SK-N-SH (cell line): ENCODE data around the gene ACOXL. TPM values are rescaled to one million over a fixed set of nuclear protein-coding genes. Genes with fewer than 3 reads are reported as not detected.

Source experiments
- CTCF ChIA-PET: fragments of 300-600, 350-600 bp; formaldehyde crosslinking; extraction: SDS; loops from one replicate; lab custom pipeline; 2021; lab: Yijun Ruan, JAX
- POLR2A ChIA-PET: fragments of 350-600 bp; sonication (Branson Sonifier 250); formaldehyde crosslinking; extraction: SDS; loops from one replicate; lab custom pipeline; 2020; ENCODE audit warnings: antibody characterized with exemption, inconsistent platforms; lab: Yijun Ruan, JAX
- DNase-seq: peaks from one replicate; pipeline ENCODE4 v3.0.0; 2012
- H2AFZ ChIP-seq: fragments of 200-600 bp; sonication (generic); 2 replicates; pipeline ENCODE4 v1.8.1; 2016; ENCODE audit warnings: antibody characterized with exemption, mild to moderate bottlenecking, low read depth
- H3F3A ChIP-seq: fragments of 200-600 bp; sonication (generic); replicated peaks from 2 replicates; pipeline ENCODE3; 2016; ENCODE audit warnings: antibody characterized with exemption, mild to moderate bottlenecking; ENCODE audit not compliant: insufficient read depth
- H3K27ac ChIP-seq, 2 experiments: fragments of 200-500 bp in 1 of 2; fragments of 200-600 bp in 1 of 2; sonication (Bioruptor generic) in 1 of 2; sonication (generic), shearing (Covaris generic) in 1 of 2; 2 replicates each; pipeline versions ENCODE4 v1.5.1 to v1.6.1; 2014 to 2016; ENCODE audit warnings: low read depth in 2 of 2, inconsistent platforms in 1 of 2, low read length in 1 of 2, mild to moderate bottlenecking in 1 of 2, mixed read lengths in 1 of 2
- H3K27me3 ChIP-seq: fragments of 200-600 bp; sonication (generic), shearing (Covaris generic); 2 replicates; pipeline ENCODE4 v1.6.1; 2016; ENCODE audit warnings: mixed run types; ENCODE audit not compliant: insufficient read depth
- H3K36me3 ChIP-seq, 2 experiments: fragments of 200-500 bp in 1 of 2; fragments of 200-600 bp in 1 of 2; sonication (Bioruptor generic) in 1 of 2; sonication (generic) in 1 of 2; replicated peaks in 1 of 2; 2 replicates each; pipeline versions ENCODE3 to v1.5.1; 2014 to 2016; ENCODE audit warnings: low read length in 1 of 2, mild to moderate bottlenecking in 1 of 2; ENCODE audit not compliant: insufficient read depth in 2 of 2, control insufficient read depth in 1 of 2
- H3K4me1 ChIP-seq, 2 experiments: fragments of 200-500 bp in 1 of 2; fragments of 200-600 bp in 1 of 2; sonication (Bioruptor generic) in 1 of 2; sonication (generic), shearing (Covaris generic) in 1 of 2; 2 replicates each; pipeline versions ENCODE4 v1.5.1 to v1.6.1; 2014 to 2016; ENCODE audit warnings: low read depth in 1 of 2, low read length in 1 of 2, mixed run types in 1 of 2; ENCODE audit not compliant: insufficient read depth in 2 of 2, control insufficient read depth in 1 of 2
- H3K4me2 ChIP-seq: fragments of 200-600 bp; sonication (generic), shearing (Covaris generic); 2 replicates; pipeline ENCODE4 v1.6.1; 2017; ENCODE audit warnings: mixed run types
- H3K4me3 ChIP-seq, 2 experiments: fragments of 200-500 bp in 1 of 2; fragments of 200-600 bp in 1 of 2; sonication (Bioruptor generic) in 1 of 2; sonication (generic), shearing (Covaris generic) in 1 of 2; 2 replicates each; pipeline versions ENCODE4 v1.5.1 to v1.8.1; 2014 to 2016; ENCODE audit warnings: low read depth in 2 of 2, inconsistent platforms in 1 of 2, low read length in 1 of 2, mild to moderate bottlenecking in 1 of 2, mixed read lengths in 1 of 2, moderate library complexity in 1 of 2
- H3K79me2 ChIP-seq: fragments of 200-600 bp; sonication (generic); 2 replicates; pipeline ENCODE4 v1.8.1; 2017; ENCODE audit warnings: mild to moderate bottlenecking; ENCODE audit not compliant: insufficient read depth
- H3K9ac ChIP-seq: fragments of 200-600 bp; sonication (generic); 2 replicates; pipeline ENCODE4 v1.6.1; 2017; ENCODE audit warnings: mixed run types
- H3K9me2 ChIP-seq: fragments of 200-600 bp; sonication (generic); 2 replicates; pipeline ENCODE4 v1.6.1; 2017; ENCODE audit warnings: mixed run types
- H3K9me3 ChIP-seq: fragments of 200-600 bp; sonication (generic); 2 replicates; pipeline ENCODE4 v1.6.1; 2017; ENCODE audit warnings: mixed run types, mild to moderate bottlenecking, moderate library complexity
- H4K20me1 ChIP-seq: fragments of 200-600 bp; sonication (generic); 2 replicates; pipeline ENCODE4 v1.6.1; 2017; ENCODE audit warnings: mild to moderate bottlenecking, mixed run types; ENCODE audit not compliant: insufficient read depth
- CHD2 ChIP-seq: fragments of 150-350 bp; IDR thresholded peaks from 2 replicates; pipeline ENCODE4 v1.6.1; 2018; ENCODE audit warnings: low read length; ENCODE audit not compliant: partially characterized antibody
- EP300 ChIP-seq, 2 experiments: IDR thresholded peaks; 2 replicates each; pipeline versions ENCODE4 v1.4.0 to v1.6.1; 2012; ENCODE audit warnings: borderline replicate concordance in 1 of 2, low read depth in 1 of 2, low read length in 1 of 2
- EZH2phosphoT487 ChIP-seq: fragments of 200-600 bp; sonication (generic); IDR thresholded peaks from 2 replicates; pipeline ENCODE4 v1.6.1; 2017; ENCODE audit warnings: low read depth, mixed run types, mild to moderate bottlenecking, antibody characterized with exemption, moderate library complexity, borderline replicate concordance
- FOSL2 ChIP-seq: IDR thresholded peaks from 2 replicates; pipeline ENCODE4 v1.4.0; 2012; ENCODE audit warnings: low read depth, mild to moderate bottlenecking, moderate library complexity, borderline replicate concordance
- FOXM1 ChIP-seq: IDR thresholded peaks from 2 replicates; pipeline ENCODE4 v1.4.0; 2012; ENCODE audit warnings: low read depth, mild to moderate bottlenecking
- GABPA ChIP-seq: IDR thresholded peaks from 2 replicates; pipeline ENCODE4 v1.4.0; 2012; ENCODE audit warnings: low read depth, mild to moderate bottlenecking
- GATA2 ChIP-seq: sonication (generic); formaldehyde crosslinking; IDR thresholded peaks from 2 replicates; pipeline ENCODE4 v1.5.0; 2020; ENCODE audit warnings: mild to moderate bottlenecking, missing genetic modification reagents
- JUND ChIP-seq: IDR thresholded peaks from 2 replicates; pipeline ENCODE4 v1.4.0; 2012
- MXI1 ChIP-seq: IDR thresholded peaks from 2 replicates; pipeline ENCODE4 v1.6.1; 2012; ENCODE audit warnings: mild to moderate bottlenecking, low read depth, low read length, improper control_type of control experiment
- POLR2AphosphoS5 ChIP-seq: IDR thresholded peaks from 2 replicates; pipeline ENCODE4 v1.6.1; 2012; ENCODE audit warnings: low read depth, low read length
- RAD21 ChIP-seq: IDR thresholded peaks from 2 replicates; pipeline ENCODE4 v1.6.1; 2012; ENCODE audit warnings: mild to moderate bottlenecking, low read length
- RCOR1 ChIP-seq: fragments of 150-350 bp; IDR thresholded peaks from 2 replicates; pipeline ENCODE4 v1.6.1; 2017; ENCODE audit warnings: antibody characterized with exemption, low read length
- RFX5 ChIP-seq: IDR thresholded peaks from 2 replicates; pipeline ENCODE4 v1.6.1; 2012; ENCODE audit warnings: mild to moderate bottlenecking, improper control_type of control experiment, low read length
- SIN3A ChIP-seq: IDR thresholded peaks from 2 replicates; pipeline ENCODE4 v1.6.1; 2012; ENCODE audit warnings: low read depth, mild to moderate bottlenecking, low read length, moderate library complexity, borderline replicate concordance
- TEAD4 ChIP-seq: IDR thresholded peaks from 2 replicates; pipeline ENCODE4 v1.4.0; 2012; ENCODE audit warnings: mild to moderate bottlenecking, borderline replicate concordance; ENCODE audit not compliant: insufficient read depth
- YY1 ChIP-seq: IDR thresholded peaks from 2 replicates; pipeline ENCODE4 v1.4.0; 2012; ENCODE audit warnings: low read depth, mild to moderate bottlenecking
- WGBS: methylation state at CpG from one replicate; pipeline ENCODE4 v1.1.6; 2017; ENCODE audit warnings: low lambda C conversion rate; 5-methylcytosine and 5-hydroxymethylcytosine counted together
- polyA plus RNA-seq, 3 experiments: library from polyadenylated mRNA; depleted of rRNA; stranded (reverse); fragments of >200 nt; gene quantifications; 2 replicates each; pipeline ENCODE4 v1.2.3, GENCODE V29; 2012
- TF ChIP-seq, protein P1 (sequence below): IDR thresholded peaks from 2 replicates; pipeline ENCODE4 v1.4.0; 2012; ENCODE audit warnings: low read depth, borderline replicate concordance
- TF ChIP-seq, protein P2 (sequence below): IDR thresholded peaks from 2 replicates; pipeline ENCODE4 v1.4.0; 2012; ENCODE audit warnings: low read depth
- TF ChIP-seq, protein P3 (sequence below): IDR thresholded peaks from 2 replicates; pipeline ENCODE4 v1.4.0; 2012; ENCODE audit warnings: low read depth, borderline replicate concordance
- TF ChIP-seq, protein P4 (sequence below): fragments of 150-350 bp; IDR thresholded peaks from 2 replicates; pipeline ENCODE4 v1.6.1; 2016; ENCODE audit warnings: mild to moderate bottlenecking, low read depth, low read length

The ACOXL gene
- polyA plus RNA-seq, 1 of the 3 experiments (the other 2 are of a cell fraction): not detected

DNA sequence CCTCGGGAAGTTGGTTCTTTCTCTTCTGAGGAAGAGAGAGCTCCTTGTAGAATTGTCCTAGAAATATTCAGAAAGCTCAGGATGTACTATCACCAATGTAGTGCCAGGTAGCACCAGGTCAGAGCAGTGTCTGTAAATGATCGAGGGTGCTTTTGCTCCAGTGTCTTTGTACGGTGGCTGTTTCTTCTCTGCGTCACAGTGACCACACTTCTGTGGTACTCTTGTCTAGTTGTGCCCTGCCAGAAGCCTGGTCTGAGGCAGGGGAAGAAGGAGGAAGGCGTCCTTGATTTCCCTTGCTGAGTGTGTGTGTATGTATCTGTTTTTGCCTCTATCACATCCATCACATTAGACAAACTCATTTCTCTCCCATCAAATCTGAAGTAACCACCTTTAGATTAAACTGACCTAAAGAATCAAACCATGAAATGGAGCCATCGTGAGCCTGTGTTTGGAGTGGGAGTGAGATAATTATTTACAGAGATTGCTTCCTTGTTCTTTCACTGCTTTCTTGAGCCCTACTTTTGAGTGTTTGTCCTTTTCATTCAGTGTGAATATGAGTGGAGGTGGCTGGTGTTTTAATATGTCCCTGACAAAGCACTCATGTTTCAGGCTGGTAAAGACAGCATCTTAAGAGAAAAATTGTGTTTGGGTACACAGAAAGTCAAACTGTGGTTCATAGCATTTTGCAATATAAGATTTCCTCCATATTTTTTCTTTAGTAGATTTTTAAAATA lies 97.2 kb downstream of the ACOXL start (continued):
- no peak for TF ChIP-seq POLR2AphosphoS5
- no peak for TF ChIP-seq FOXM1
- no peak for TF ChIP-seq TEAD4
- TF ChIP-seq, protein P1, sequence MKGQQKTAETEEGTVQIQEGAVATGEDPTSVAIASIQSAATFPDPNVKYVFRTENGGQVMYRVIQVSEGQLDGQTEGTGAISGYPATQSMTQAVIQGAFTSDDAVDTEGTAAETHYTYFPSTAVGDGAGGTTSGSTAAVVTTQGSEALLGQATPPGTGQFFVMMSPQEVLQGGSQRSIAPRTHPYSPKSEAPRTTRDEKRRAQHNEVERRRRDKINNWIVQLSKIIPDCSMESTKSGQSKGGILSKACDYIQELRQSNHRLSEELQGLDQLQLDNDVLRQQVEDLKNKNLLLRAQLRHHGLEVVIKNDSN: no peak
- TF ChIP-seq, all 33 proteins: peak for 0

DNA sequence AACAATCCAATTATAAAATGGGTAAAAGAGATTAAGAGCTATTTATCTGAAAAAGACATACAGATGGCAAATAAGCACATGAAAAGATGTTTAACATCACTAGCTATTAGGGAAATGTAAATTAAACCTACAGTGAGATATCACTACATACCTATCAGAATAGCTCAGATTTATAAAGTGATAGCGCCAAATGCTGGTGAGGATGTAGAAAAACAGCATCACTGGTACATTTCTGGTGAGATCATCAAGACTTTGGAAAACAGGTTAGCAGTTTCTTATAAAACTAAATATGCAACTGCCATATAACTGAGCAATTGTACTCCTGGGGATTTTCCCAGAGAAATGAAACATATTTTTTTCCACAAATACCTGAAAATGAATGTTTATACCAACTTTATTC lies 100.4 kb downstream of the ACOXL start:
- H3K27me3 ChIP-seq: peaks cover 16% of the 10 kb centered on the region; the same call in 1 of the 2 replicates
- peaks cover 0 to 9% of the 10 kb centered on the region in 2 experiments; a peak in 2 of 4 replicates for H3K4me1 ChIP-seq
- no peaks in the 10 kb centered on the region for H3F3A ChIP-seq
- no peaks in the 10 kb centered on the region for H3K79me2 ChIP-seq
- H3K9me3 ChIP-seq: no peaks in the 10 kb centered on the region
- H3K36me3 ChIP-seq: no peaks in the 10 kb centered on the region
- no peak for TF ChIP-seq EP300 (IDR thresholded peaks at IDR 0.05; ENCODE audit: borderline replicate concordance in 1 of 2, low read depth in 1 of 2, low read length in 1 of 2)
- no peak for TF ChIP-seq CHD2
- TF ChIP-seq EZH2phosphoT487: no peak
- TF ChIP-seq, protein P2, sequence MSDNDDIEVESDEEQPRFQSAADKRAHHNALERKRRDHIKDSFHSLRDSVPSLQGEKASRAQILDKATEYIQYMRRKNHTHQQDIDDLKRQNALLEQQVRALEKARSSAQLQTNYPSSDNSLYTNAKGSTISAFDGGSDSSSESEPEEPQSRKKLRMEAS: no peak
- TF ChIP-seq FOXM1: no peak
- TF ChIP-seq, all 33 proteins: peak for 0
- H3K9ac ChIP-seq: no peak overlapping the region
- H2AFZ ChIP-seq: no peak overlapping the region
- 68% methylated on average over 1 of the region's 1 CpG for WGBS
- no peak overlapping the region for H3K4me2 ChIP-seq
- no peak overlapping the region for H3K4me3 ChIP-seq
- ChIA-PET POLR2A (no interaction called here), CTCF (interaction anchor here (1.3 kb wide), 1 partner anchor 21 kb away, joined by 4 read pairs; no protein-coding TSS in a partner anchor)
- no peaks in the 10 kb centered on the region for H3K9me2 ChIP-seq
- no peak for DNase-seq
- H4K20me1 ChIP-seq: no peaks in the 10 kb centered on the region
- H3K27ac ChIP-seq: no peak overlapping the region

DNA sequence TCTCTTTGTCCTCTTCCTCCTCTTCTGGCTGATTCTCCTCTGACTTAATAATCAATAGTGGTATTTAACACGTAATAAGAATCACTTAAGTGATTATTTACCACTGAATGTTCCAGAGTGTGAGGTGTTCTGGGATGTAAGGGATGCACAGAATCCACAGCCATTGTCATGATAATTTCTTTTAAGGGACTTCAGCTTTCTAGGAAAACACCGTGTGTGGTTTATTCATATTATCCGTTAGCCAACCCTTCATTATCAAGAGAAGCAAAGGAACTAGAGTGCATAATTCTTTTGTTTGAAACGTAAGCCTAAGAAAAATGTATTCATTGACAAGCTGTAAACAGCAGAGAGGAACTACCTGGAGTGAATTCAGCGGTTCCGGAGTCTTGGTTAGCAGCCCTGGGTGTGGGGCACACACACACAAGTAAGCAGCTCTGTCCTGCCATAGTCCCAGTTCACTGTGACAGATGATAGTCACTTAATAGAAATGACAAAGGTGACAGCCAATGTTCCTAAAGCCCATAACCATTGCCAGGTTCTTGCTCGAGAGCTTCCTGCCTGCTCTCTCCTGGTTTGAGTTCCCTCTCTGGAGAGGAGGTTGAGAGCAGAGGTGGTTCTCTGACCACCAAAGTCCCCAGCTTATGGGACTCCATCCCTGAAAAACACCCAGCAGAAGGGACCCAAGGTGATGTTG lies 101.9 kb downstream of the ACOXL start:
- Histone ChIP-seq H3F3A (no peaks in the 10 kb centered on the region), H3K27me3 (peaks cover 8% of the 10 kb centered on the region; the same call in 1 of the 2 replicates), H3K79me2 (no peaks in the 10 kb centered on the region), H3K27ac (no peak overlapping the region), H4K20me1 (no peaks in the 10 kb centered on the region), H3K4me3 (no peak overlapping the region), H3K4me2 (no peak overlapping the region), H3K9me2 (no peaks in the 10 kb centered on the region), H3K9ac (no peak overlapping the region), H3K4me1 (peaks cover 0 to 23% of the 10 kb centered on the region in 2 experiments; a peak in 2 of 4 replicates), H2AFZ (no peak overlapping the region), H3K9me3 (no peaks in the 10 kb centered on the region), H3K36me3 (no peaks in the 10 kb centered on the region)
- DNase-seq: no peak
- CTCF ChIA-PET: interaction anchor here (1.5 to 3.6 kb wide), 3 partner anchors 11 to 23 kb away, joined by 4 to 13 read pairs (median 4); no protein-coding TSS in a partner anchor
- POLR2A ChIA-PET: no interaction called here
- 42% methylated on average over 7 of the region's 7 CpGs for WGBS
- TF ChIP-seq JUND: no peak
- TF ChIP-seq RAD21: no peak
- no peak for TF ChIP-seq GABPA
- no peak for TF ChIP-seq SIN3A
- TF ChIP-seq YY1: no peak
- TF ChIP-seq RCOR1: no peak
- no peak for TF ChIP-seq FOXM1
- no peak for TF ChIP-seq POLR2AphosphoS5
- no peak for TF ChIP-seq CHD2
- TF ChIP-seq, protein P3, sequence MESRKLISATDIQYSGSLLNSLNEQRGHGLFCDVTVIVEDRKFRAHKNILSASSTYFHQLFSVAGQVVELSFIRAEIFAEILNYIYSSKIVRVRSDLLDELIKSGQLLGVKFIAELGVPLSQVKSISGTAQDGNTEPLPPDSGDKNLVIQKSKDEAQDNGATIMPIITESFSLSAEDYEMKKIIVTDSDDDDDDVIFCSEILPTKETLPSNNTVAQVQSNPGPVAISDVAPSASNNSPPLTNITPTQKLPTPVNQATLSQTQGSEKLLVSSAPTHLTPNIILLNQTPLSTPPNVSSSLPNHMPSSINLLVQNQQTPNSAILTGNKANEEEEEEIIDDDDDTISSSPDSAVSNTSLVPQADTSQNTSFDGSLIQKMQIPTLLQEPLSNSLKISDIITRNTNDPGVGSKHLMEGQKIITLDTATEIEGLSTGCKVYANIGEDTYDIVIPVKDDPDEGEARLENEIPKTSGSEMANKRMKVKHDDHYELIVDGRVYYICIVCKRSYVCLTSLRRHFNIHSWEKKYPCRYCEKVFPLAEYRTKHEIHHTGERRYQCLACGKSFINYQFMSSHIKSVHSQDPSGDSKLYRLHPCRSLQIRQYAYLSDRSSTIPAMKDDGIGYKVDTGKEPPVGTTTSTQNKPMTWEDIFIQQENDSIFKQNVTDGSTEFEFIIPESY: no peak
- TF ChIP-seq MXI1: no peak
- no peak for TF ChIP-seq EZH2phosphoT487
- TF ChIP-seq RFX5: no peak
- TF ChIP-seq FOSL2: no peak
- no peak for TF ChIP-seq GATA2 (CRISPR knock-in tag)
- TF ChIP-seq, protein P4, sequence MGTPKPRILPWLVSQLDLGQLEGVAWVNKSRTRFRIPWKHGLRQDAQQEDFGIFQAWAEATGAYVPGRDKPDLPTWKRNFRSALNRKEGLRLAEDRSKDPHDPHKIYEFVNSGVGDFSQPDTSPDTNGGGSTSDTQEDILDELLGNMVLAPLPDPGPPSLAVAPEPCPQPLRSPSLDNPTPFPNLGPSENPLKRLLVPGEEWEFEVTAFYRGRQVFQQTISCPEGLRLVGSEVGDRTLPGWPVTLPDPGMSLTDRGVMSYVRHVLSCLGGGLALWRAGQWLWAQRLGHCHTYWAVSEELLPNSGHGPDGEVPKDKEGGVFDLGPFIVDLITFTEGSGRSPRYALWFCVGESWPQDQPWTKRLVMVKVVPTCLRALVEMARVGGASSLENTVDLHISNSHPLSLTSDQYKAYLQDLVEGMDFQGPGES: no peak
